Tibial nerve (tissue), 3 donors: Measurements from ENCODE around the gene PON3.

Experiments
- CTCF ChIP-seq, 5 experiments: fragments of 200-600 bp in 3 of 5; fragments of 450-650 bp in 2 of 5; sonication (generic) in 3 of 5; IDR thresholded peaks; one replicate each; pipeline ENCODE4 v1.5.1; 2016 to 2019; ENCODE audit warnings: antibody characterized with exemption in 5 of 5, mild to moderate bottlenecking in 3 of 5, moderate library complexity in 2 of 5
- POLR2A ChIP-seq, 2 donors: fragments of 450-650 bp; IDR thresholded peaks; one replicate each; pipeline ENCODE4 v1.6.1; 2017; ENCODE audit warnings: antibody characterized with exemption in 2 of 2, mild to moderate bottlenecking in 2 of 2, moderate library complexity in 2 of 2

DNA sequence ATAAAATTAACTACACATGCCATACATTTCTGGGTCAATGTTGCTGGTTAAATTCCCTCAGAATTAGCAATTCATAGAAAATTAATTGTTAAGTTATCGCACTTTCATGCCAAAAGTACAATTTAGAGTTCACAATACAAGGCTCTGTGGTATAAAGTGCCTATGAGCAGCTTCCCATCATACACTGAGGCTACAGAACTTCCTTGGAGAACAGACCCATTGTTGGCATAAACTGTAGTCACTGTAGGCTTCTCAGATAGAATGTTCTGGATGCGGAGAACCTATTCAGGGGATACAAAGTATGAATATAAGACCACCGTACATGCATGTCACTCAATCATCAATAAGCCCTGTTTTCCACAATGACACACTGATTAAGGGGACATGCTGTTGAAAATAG lies 9.0 kb upstream of the PON3 start:
- TF ChIP-seq POLR2A (IDR thresholded peaks at IDR 0.05) (no peak), CTCF (IDR thresholded peaks at IDR 0.05) (no peak)
